Measurements from ENCODE around the gene HNRNPD. TPM values are rescaled to one million over a fixed set of nuclear protein-coding genes. Genes with fewer than 3 reads are reported as not detected.
"Not testable (repeated sequence)": the region's sequence is repeated elsewhere in the genome, so short reads cannot be mapped to it uniquely, and the experiment has no call there.

The HNRNPD gene
- total and polyA plus RNA-seq, 10 of the 15 experiments (the other 5 are each of a cell fraction or from before 2014, with no cell fraction given): 76.6 to 882 (median 265) TPM

GRCh38 chr4:82388405-82388804, 14.6 kb upstream of the HNRNPD start:
- POLR2A ChIA-PET: no interaction called here
- in situ Hi-C loops (cut with MboI): no loop called here

GRCh38 chr4:82386312-82386711, 12.5 kb upstream of the HNRNPD start:
- H3K4me3 ChIP-seq; H3K9ac ChIP-seq (ENCODE audit: control insufficient read depth, insufficient read depth, low read length); H3K4me1 ChIP-seq (ENCODE audit: control insufficient read depth, insufficient read depth, low read length); RAD21 ChIA-PET (ENCODE audit: unreplicated experiment); CTCF ChIA-PET; SMC1A ChIA-PET (ENCODE audit: uncharacterized antibody, unreplicated experiment); BruUV-seq (replicated peaks); intact Hi-C loops (cut with micrococcal nuclease; ENCODE audit: unreplicated experiment); H3K27ac ChIP-seq (ENCODE audit: control insufficient read depth, insufficient read depth); in situ Hi-C loops (cut with MboI); H3K9me3 ChIP-seq (replicated peaks; ENCODE audit: control insufficient read depth, insufficient read depth, low read length); H3K79me2 ChIP-seq (ENCODE audit: control insufficient read depth, insufficient read depth, low read length); H4K20me1 ChIP-seq (ENCODE audit: control insufficient read depth, insufficient read depth); DNase-seq (ENCODE audit: low read depth, low spot score); FAIRE-seq; H3K27me3 ChIP-seq (replicated peaks in 1 of 2; ENCODE audit: control insufficient read depth in 2 of 2, insufficient read depth in 2 of 2, low read length in 1 of 2); H3K36me3 ChIP-seq (ENCODE audit: control insufficient read depth in 2 of 2, insufficient read depth in 2 of 2, low read length in 1 of 2); ATAC-seq; H2AFZ ChIP-seq (ENCODE audit: control insufficient read depth, low read depth, low read length); H3K4me2 ChIP-seq (ENCODE audit: control insufficient read depth, insufficient read depth); POLR2A ChIA-PET: not testable (repeated sequence)
- WGBS (ENCODE audit: insufficient coverage, insufficient replicate concordance, low lambda C conversion rate, missing lambda C conversion rate): 64% methylated on average over 8 of the region's 8 CpGs

More at GRCh38 chr4:82388405-82388804, 14.6 kb upstream of the HNRNPD start:
- no peak overlapping the region for H3K27ac ChIP-seq (ENCODE audit: control insufficient read depth, insufficient read depth)
- H3K4me2 ChIP-seq (ENCODE audit: control insufficient read depth, insufficient read depth): no peak overlapping the region
- TF ChIP-seq CTCF (IDR thresholded peaks at IDR 0.05 in 2 of 3, conservative IDR thresholded peaks at IDR 0.05 in 1 of 3; ENCODE audit: control insufficient read depth in 2 of 3, extremely low read depth in 1 of 3, insufficient read depth in 1 of 3, low read depth in 3 of 3, low read length in 3 of 3) (peak in 2 of 3 experiments; percentile 7 to 17; a peak in 2 of 6 replicates), SMARCA5 (IDR thresholded peaks at IDR 0.05) (no peak)
- CTCF ChIA-PET: interaction anchor here (1.8 kb wide), 1 partner anchor 9 kb away, joined by 4 read pairs; no protein-coding TSS in a partner anchor
- RAD21 ChIA-PET (ENCODE audit: unreplicated experiment): no interaction called here
- H3K27me3 ChIP-seq (replicated peaks in 1 of 2; ENCODE audit: control insufficient read depth in 2 of 2, insufficient read depth in 2 of 2, low read length in 1 of 2): no peaks in the 10 kb centered on the region
- H3K4me3 ChIP-seq: no peak overlapping the region
- no peaks in the 10 kb centered on the region for H3K36me3 ChIP-seq (ENCODE audit: control insufficient read depth in 2 of 2, insufficient read depth in 2 of 2, low read length in 1 of 2)
- no peaks in the 10 kb centered on the region for H3K9me3 ChIP-seq (replicated peaks; ENCODE audit: control insufficient read depth, insufficient read depth, low read length)
- H3K79me2 ChIP-seq (ENCODE audit: control insufficient read depth, insufficient read depth, low read length): no peaks in the 10 kb centered on the region
- DNase-seq (ENCODE audit: low read depth, low spot score): no peak
- no peak overlapping the region for H3K9ac ChIP-seq (ENCODE audit: control insufficient read depth, insufficient read depth, low read length)
- H2AFZ ChIP-seq (ENCODE audit: control insufficient read depth, low read depth, low read length): no peak overlapping the region
- WGBS (ENCODE audit: insufficient coverage, insufficient replicate concordance, low lambda C conversion rate, missing lambda C conversion rate): 0% methylated on average over 1 of the region's 1 CpG
- H3K4me1 ChIP-seq (ENCODE audit: control insufficient read depth, insufficient read depth, low read length): no peaks in the 10 kb centered on the region
- BruUV-seq (replicated peaks): no TSS peak
- intact Hi-C loops (cut with micrococcal nuclease; ENCODE audit: unreplicated experiment): loop anchor here (2.0 kb wide), 1 partner anchor 28 kb away; no protein-coding TSS in a partner anchor
- SMC1A ChIA-PET (ENCODE audit: uncharacterized antibody, unreplicated experiment): no interaction called here
- no peaks in the 10 kb centered on the region for H4K20me1 ChIP-seq (ENCODE audit: control insufficient read depth, insufficient read depth)
- ATAC-seq: peak; percentile 50; the same call in 2 of the 3 replicates
- no peak for FAIRE-seq
